Osteoblast (primary cell): ENCODE measurements around the gene CAPN14. TPM values are rescaled to one million over a fixed set of nuclear protein-coding genes. Genes with fewer than 3 reads are reported as not detected.

Experiments used
- DNase-seq: peaks from one replicate; pipeline ENCODE4 v3.0.0; 2011; ENCODE audit warnings: low spot score, mixed read lengths; ENCODE audit not compliant: insufficient read length; ENCODE audit errors: missing footprints
- H2AFZ ChIP-seq: 2 replicates; pipeline ENCODE4 v1.6.0; 2011; ENCODE audit warnings: mild to moderate bottlenecking, low read length
- H3K27ac ChIP-seq: 2 replicates; pipeline ENCODE4 v1.5.1; 2011; ENCODE audit warnings: mild to moderate bottlenecking, low read depth, low read length, moderate library complexity
- H3K27me3 ChIP-seq: 2 replicates; pipeline ENCODE4 v1.6.0; 2012; ENCODE audit warnings: mild to moderate bottlenecking, control low read depth, inconsistent platforms, low read length, moderate library complexity; ENCODE audit not compliant: insufficient read depth
- H3K36me3 ChIP-seq: 2 replicates; pipeline ENCODE4 v1.5.1; 2011; ENCODE audit warnings: mild to moderate bottlenecking, low read length, control low read depth, moderate library complexity; ENCODE audit not compliant: insufficient read depth
- H3K4me1 ChIP-seq: 2 replicates; pipeline ENCODE4 v1.5.1; 2011; ENCODE audit warnings: mild to moderate bottlenecking, low read length, control low read depth, moderate library complexity; ENCODE audit not compliant: insufficient read depth
- H3K4me2 ChIP-seq: 2 replicates; pipeline ENCODE4 v1.6.0; 2011; ENCODE audit warnings: mild to moderate bottlenecking, low read length; ENCODE audit not compliant: insufficient read depth
- H3K4me3 ChIP-seq: fragments of 200-600 bp; sonication (generic); 3 replicates; pipeline ENCODE4 v1.5.1; 2012; ENCODE audit warnings: mild to moderate bottlenecking, low read length, inconsistent platforms; ENCODE audit not compliant: insufficient read depth
- H3K79me2 ChIP-seq: 2 replicates; pipeline ENCODE4 v1.6.0; 2012; ENCODE audit warnings: mild to moderate bottlenecking, low read length, control low read depth, inconsistent platforms; ENCODE audit not compliant: insufficient read depth
- H3K9me3 ChIP-seq: 2 replicates; pipeline ENCODE4 v1.5.1; 2011; ENCODE audit warnings: low read depth, low read length, control low read depth
- H4K20me1 ChIP-seq: 2 replicates; pipeline ENCODE4 v1.6.0; 2012; ENCODE audit warnings: mild to moderate bottlenecking, low read length, control low read depth; ENCODE audit not compliant: insufficient read depth
- total RNA-seq: library from RNA; depleted of rRNA; stranded (reverse); fragments of >200 nt; gene quantifications from 2 replicates; pipeline ENCODE4 v1.2.3, GENCODE V29; 2012
- TF ChIP-seq, protein P1 (sequence below): IDR thresholded peaks from 2 replicates; pipeline ENCODE4 v1.5.1; 2011; ENCODE audit warnings: mild to moderate bottlenecking, low read depth, low read length, moderate library complexity; ENCODE audit errors: extremely low read depth

CAPN14 gene
- total RNA-seq, 1 donor: under 0.01 TPM

DNA sequence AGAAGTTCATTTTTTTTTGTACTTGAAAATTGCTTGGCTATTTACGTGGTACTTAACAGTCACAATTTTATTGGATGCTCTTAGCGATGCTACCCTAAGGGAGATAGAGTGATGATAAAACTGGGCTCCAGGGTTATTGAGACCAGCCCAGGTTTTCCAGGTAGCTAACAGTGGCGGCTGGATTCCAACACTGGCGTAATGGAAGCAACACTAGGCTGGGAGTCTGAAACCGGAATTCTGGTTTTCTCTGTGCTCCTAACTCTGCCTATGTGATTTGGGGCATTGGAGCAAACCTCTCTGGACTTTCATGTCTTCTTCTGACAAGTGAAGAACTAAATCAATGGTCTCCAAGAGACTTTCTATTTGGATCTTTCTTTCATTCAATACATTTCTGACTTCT is 69.7 kb downstream of the CAPN14 start:
- TF ChIP-seq, protein P1, sequence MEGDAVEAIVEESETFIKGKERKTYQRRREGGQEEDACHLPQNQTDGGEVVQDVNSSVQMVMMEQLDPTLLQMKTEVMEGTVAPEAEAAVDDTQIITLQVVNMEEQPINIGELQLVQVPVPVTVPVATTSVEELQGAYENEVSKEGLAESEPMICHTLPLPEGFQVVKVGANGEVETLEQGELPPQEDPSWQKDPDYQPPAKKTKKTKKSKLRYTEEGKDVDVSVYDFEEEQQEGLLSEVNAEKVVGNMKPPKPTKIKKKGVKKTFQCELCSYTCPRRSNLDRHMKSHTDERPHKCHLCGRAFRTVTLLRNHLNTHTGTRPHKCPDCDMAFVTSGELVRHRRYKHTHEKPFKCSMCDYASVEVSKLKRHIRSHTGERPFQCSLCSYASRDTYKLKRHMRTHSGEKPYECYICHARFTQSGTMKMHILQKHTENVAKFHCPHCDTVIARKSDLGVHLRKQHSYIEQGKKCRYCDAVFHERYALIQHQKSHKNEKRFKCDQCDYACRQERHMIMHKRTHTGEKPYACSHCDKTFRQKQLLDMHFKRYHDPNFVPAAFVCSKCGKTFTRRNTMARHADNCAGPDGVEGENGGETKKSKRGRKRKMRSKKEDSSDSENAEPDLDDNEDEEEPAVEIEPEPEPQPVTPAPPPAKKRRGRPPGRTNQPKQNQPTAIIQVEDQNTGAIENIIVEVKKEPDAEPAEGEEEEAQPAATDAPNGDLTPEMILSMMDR: no peak
- H3K9me3 ChIP-seq: no peaks in the 10 kb centered on the region
- no peaks in the 10 kb centered on the region for H3K4me1 ChIP-seq
- H3K4me3 ChIP-seq: no peak overlapping the region
- no peak overlapping the region for H3K4me2 ChIP-seq
- H2AFZ ChIP-seq: no peak overlapping the region
- H3K79me2 ChIP-seq: no peaks in the 10 kb centered on the region
- no peaks in the 10 kb centered on the region for H4K20me1 ChIP-seq
- no peak overlapping the region for H3K27ac ChIP-seq
- DNase-seq: no peak
- H3K36me3 ChIP-seq: no peaks in the 10 kb centered on the region
- no peaks in the 10 kb centered on the region for H3K27me3 ChIP-seq

DNA sequence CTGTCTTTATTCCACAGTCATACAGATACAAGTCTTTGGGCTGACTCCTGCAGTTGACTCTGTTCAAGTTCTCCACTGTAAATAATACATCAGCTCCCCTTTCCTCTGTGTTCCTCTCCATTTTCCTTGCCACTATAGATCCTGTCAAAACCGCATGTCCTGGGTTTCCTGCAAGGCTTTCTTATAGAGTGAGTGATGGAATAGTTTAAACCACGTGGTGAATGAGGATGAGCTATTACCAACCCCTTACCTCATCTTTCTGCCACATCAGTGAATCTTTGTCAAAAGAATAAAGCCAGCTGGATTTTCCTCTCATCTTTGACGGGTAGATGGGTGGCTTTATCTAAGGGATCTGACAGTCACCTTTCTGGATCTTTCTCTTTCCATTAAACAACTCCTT is 75.2 kb downstream of the CAPN14 start:
- DNase-seq: no peak
- no peaks in the 10 kb centered on the region for H3K9me3 ChIP-seq
- no peak overlapping the region for H3K4me3 ChIP-seq
- H3K4me1 ChIP-seq: no peaks in the 10 kb centered on the region
- H4K20me1 ChIP-seq: no peaks in the 10 kb centered on the region
- no peak overlapping the region for H3K4me2 ChIP-seq
- H3K79me2 ChIP-seq: no peaks in the 10 kb centered on the region
- TF ChIP-seq, protein P1: no peak
- H2AFZ ChIP-seq: no peak overlapping the region
- no peaks in the 10 kb centered on the region for H3K36me3 ChIP-seq
- no peak overlapping the region for H3K27ac ChIP-seq
- peaks cover 27% of the 10 kb centered on the region for H3K27me3 ChIP-seq

DNA sequence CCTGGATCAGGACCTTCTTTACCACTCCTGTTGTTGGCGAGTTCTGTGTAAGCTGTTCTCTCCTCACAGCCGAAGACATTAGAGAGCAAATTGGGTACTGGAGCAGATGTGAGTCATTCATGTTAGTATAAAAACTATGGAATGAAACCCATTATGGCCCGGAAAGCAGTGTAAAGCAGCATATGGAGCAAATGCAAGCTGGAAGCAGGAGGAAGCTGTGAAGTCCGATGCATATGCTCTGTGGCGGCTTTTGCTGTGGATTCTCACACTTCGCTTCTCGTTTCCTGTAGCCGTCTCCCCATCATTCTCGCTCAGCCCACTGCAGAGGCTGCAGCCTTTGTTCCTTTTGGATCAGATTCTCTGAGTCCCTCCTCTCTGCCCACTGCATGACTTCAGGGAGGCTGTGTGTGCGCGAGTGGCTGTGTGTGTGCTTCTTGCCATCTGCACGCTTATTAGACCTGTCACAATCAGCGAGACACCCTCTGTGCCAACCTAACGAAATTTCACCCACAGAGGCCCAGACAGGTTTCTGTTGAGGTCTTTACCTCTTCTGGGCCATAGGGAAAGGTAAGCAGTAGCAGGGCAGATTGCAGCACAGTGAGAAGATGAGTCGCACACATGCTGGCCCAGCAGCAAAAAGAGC is 75.8 kb downstream of the CAPN14 start:
- Histone ChIP-seq H3K79me2 (no peaks in the 10 kb centered on the region), H3K4me3 (no peak overlapping the region), H3K9me3 (no peaks in the 10 kb centered on the region), H3K4me2 (no peak overlapping the region), H2AFZ (no peak overlapping the region), H3K27me3 (peaks cover 33% of the 10 kb centered on the region), H4K20me1 (no peaks in the 10 kb centered on the region), H3K36me3 (no peaks in the 10 kb centered on the region), H3K4me1 (no peaks in the 10 kb centered on the region), H3K27ac (no peak overlapping the region)
- no peak for DNase-seq
- TF ChIP-seq, protein P1: no peak

DNA sequence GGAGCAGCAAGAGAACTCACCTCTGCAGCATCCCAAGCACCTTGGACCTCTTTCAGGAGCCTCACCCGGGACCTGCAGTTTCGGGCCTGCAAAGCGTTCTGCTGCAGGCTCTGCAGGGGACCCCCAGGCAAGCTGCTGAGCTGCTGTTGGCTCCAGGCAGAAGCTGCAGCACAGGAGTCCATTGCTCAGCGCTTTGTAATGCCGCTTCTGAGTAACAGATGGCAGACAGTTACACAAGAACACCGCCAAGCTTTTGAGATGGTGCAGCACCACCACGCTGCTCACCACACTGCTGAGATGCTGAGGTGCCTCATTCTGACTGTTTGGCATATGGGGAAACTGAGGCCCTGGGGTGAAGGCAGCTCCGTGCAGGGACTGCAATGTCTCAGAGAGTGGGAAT is 77.2 kb downstream of the CAPN14 start:
- no peaks in the 10 kb centered on the region for H4K20me1 ChIP-seq
- H3K36me3 ChIP-seq: no peaks in the 10 kb centered on the region
- H2AFZ ChIP-seq: no peak overlapping the region
- TF ChIP-seq, protein P1: no peak
- H3K27ac ChIP-seq: no peak overlapping the region
- no peaks in the 10 kb centered on the region for H3K9me3 ChIP-seq
- no peak overlapping the region for H3K4me3 ChIP-seq
- H3K27me3 ChIP-seq: peaks cover 46% of the 10 kb centered on the region
- no peaks in the 10 kb centered on the region for H3K4me1 ChIP-seq
- H3K79me2 ChIP-seq: no peaks in the 10 kb centered on the region
- DNase-seq: no peak
- no peak overlapping the region for H3K4me2 ChIP-seq
